Psoas muscle (tissue), 8 donors: ENCODE data around the gene PPM1J. TPM values are rescaled to one million over a fixed set of nuclear protein-coding genes. Genes with fewer than 3 reads are reported as not detected.
"Not testable (repeated sequence)": the region's sequence is repeated elsewhere in the genome, so short reads cannot be mapped to it uniquely, and the experiment has no call there.

Source experiments
- ATAC-seq, 4 donors: fragments of 200-7000 bp; cut with Tn5 transposase; one replicate each; pipeline ENCODE4 v1.9.1; 2020; ENCODE audit warnings: moderate library complexity in 3 of 4, mild to moderate bottlenecking in 2 of 4
- DNase-seq, 2 donors: peaks; one replicate each; pipeline ENCODE4 v3.0.0-alpha.2; 2020
- H3K27ac ChIP-seq: fragments of 200-600 bp; one replicate; pipeline ENCODE4 v1.8.0; 2022
- H3K27me3 ChIP-seq, 3 donors: fragments of 200-600 bp in 1 of 3; one replicate each; pipeline versions ENCODE4 v1.6.1 to v1.8.0; 2013 to 2022; ENCODE audit warnings: low read length in 2 of 3, mild to moderate bottlenecking in 2 of 3, moderate library complexity in 1 of 3; ENCODE audit not compliant: insufficient read depth in 3 of 3
- H3K36me3 ChIP-seq, 2 donors: fragments of 200-600 bp in 1 of 2; one replicate each; pipeline versions ENCODE4 v1.6.1 to v1.8.0; 2013 to 2022; ENCODE audit warnings: low read depth in 1 of 2, mild to moderate bottlenecking in 1 of 2, moderate library complexity in 1 of 2; ENCODE audit not compliant: insufficient read depth in 1 of 2
- H3K4me1 ChIP-seq: fragments of 200-600 bp; one replicate; pipeline ENCODE4 v1.8.0; 2022
- H3K4me3 ChIP-seq: fragments of 200-600 bp; one replicate; pipeline ENCODE4 v1.8.0; 2022; ENCODE audit warnings: mild to moderate bottlenecking
- H3K9me3 ChIP-seq: fragments of 200-600 bp; one replicate; pipeline ENCODE4 v1.8.0; 2022
- WGBS, 3 donors: extraction: QIAGEN DNeasy Blood & Tissue Kit; methylation state at CpG; one replicate each; pipeline versions ENCODE4 v1.1.6 to v1.1.7; 2013; 5-methylcytosine and 5-hydroxymethylcytosine counted together
- intact Hi-C, 2 donors: fragments of 100-400 bp; cut with DNase I; formaldehyde crosslinking; loops; one replicate each; pipeline versions ENCODE4 v1.11.0 to v1.14.2; 2022
- polyA plus RNA-seq, 3 donors: library from polyadenylated mRNA; stranded (reverse); fragments of 200-250 nt; gene quantifications; one replicate each; pipeline ENCODE4 v1.2.3, GENCODE V29; 2013
- total RNA-seq, 4 donors: library from RNA; stranded (reverse); fragmentation: NEBNext Ultra II Directional in 2 of 4; extraction: Animal tissue kit (Norgen Biotek cat#: 25700) in 2 of 4; gene quantifications; one replicate each; pipeline versions ENCODE4 v1.2.1 to v1.2.4, GENCODE V29; 2021 to 2023
- TF ChIP-seq, protein P1 (sequence below): fragments of 200-600 bp; IDR thresholded peaks from one replicate; pipeline ENCODE4 v1.8.0; 2022; ENCODE audit warnings: antibody characterized with exemption
- donor health status: healthy with polysubstance abuse.
- donor health status: DM: no; HTN: no; CAD: no; lungs with moderate emphysema.
- donor health status: Bipolar disorder and iron deficiency.
- donor health status: healthy.
- donor health status: DM: yes; HTN: yes; CAD: no.
- donor health status: DM: no; HTN: no; CAD: no.
- donor health status: DM: no; HTN: no; CAD: no.
- donor health status: DM: yes; HTN: yes; CAD: no.

PPM1J gene
- total and polyA plus RNA-seq, 7 donors: 4.1 to 8.8 (median 6.0) TPM

GRCh38 chr1:112722601-112723510, 7.7 kb upstream of the PPM1J start:
- H3K27ac ChIP-seq: no peak overlapping the region
- H3K4me1 ChIP-seq: no peaks in the 10 kb centered on the region
- H3K36me3 ChIP-seq: no peaks in the 10 kb centered on the region
- peak overlapping the region; percentile 35 for H3K4me3 ChIP-seq
- TF ChIP-seq, protein P1, sequence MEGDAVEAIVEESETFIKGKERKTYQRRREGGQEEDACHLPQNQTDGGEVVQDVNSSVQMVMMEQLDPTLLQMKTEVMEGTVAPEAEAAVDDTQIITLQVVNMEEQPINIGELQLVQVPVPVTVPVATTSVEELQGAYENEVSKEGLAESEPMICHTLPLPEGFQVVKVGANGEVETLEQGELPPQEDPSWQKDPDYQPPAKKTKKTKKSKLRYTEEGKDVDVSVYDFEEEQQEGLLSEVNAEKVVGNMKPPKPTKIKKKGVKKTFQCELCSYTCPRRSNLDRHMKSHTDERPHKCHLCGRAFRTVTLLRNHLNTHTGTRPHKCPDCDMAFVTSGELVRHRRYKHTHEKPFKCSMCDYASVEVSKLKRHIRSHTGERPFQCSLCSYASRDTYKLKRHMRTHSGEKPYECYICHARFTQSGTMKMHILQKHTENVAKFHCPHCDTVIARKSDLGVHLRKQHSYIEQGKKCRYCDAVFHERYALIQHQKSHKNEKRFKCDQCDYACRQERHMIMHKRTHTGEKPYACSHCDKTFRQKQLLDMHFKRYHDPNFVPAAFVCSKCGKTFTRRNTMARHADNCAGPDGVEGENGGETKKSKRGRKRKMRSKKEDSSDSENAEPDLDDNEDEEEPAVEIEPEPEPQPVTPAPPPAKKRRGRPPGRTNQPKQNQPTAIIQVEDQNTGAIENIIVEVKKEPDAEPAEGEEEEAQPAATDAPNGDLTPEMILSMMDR: no peak
- no peaks in the 10 kb centered on the region for H3K27me3 ChIP-seq
- WGBS, 3 donors: 18 to 29% (median 25%) methylated on average over 32 to 35 of the region's 35 CpGs
- no peak for DNase-seq
- no peaks in the 10 kb centered on the region for H3K9me3 ChIP-seq
- intact Hi-C loops: no loop called here
- no peak for ATAC-seq

DNA sequence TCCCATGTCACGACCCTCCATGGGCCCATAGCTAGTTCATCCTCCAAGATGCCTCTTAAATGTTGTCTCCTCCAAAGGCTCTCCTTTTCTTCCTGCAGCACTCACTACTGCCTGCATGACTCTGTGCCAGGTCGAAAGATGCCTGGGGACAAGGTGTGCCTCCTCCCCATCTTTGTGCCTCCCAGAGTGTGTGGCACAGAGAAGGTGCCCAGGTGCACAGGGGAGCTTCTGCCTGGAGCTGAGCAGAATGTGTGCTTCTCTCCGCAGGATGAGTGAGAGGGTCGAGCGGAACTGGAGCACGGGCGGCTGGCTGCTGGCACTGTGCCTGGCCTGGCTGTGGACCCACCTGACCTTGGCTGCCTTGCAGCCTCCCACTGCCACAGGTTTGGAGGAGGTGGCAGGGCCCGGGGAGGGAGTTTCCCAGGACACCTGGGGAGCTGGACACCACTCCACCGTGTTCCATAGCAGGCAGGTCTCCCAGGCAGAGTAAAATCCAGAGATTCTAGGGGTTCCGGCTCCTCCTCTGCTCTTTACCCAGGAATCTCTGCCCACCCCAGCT, 6.9 kb upstream of the PPM1J start:
- Histone ChIP-seq H3K36me3 (no peaks in the 10 kb centered on the region), H3K27me3 (no peaks in the 10 kb centered on the region), H3K4me3 (no peak overlapping the region), H3K27ac (no peak overlapping the region), H3K9me3 (no peaks in the 10 kb centered on the region), H3K4me1 (no peaks in the 10 kb centered on the region)
- WGBS, 3 donors: 55 to 56% (median 56%) methylated on average over 10 of the region's 10 CpGs
- TF ChIP-seq, protein P1: no peak
- ATAC-seq (no peak), DNase-seq (no peak)
- intact Hi-C loops: no loop called here

- intact Hi-C loops: not testable (repeated sequence)
These were observed 6.2 kb upstream of the PPM1J start for GRCh38 chr1:112721294-112721693.

DNA sequence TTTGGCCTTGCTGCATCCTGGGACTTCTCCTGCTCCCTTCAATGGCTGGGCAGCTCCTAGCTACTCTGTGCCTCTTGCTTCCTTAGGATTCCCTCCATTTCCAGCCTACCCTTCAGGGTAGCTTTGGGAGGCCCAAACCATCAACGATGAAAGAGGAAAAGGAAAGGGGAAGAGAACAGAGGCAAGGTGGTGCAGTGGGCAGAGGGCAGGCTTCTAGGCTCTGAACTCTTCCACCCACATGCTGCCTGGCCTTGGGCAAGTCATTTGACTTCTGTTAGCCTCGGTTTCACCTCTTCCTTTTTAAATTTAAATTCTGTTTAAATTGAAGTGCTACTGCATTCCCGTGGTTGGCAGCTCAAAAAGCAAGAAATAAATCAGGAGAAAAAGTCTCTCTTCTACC, 5.7 kb upstream of the PPM1J start:
- TF ChIP-seq, protein P1: no peak
- ATAC-seq (no peak), DNase-seq (no peak)
- WGBS, 3 donors: 65 to 83% (median 65%) methylated on average over 3 of the region's 3 CpGs
- no peak overlapping the region for H3K27ac ChIP-seq
- intact Hi-C loops: no loop called here
- no peaks in the 10 kb centered on the region for H3K27me3 ChIP-seq
- H3K4me3 ChIP-seq: no peak overlapping the region
- no peaks in the 10 kb centered on the region for H3K9me3 ChIP-seq
- H3K36me3 ChIP-seq: no peaks in the 10 kb centered on the region
- peaks cover 3% of the 10 kb centered on the region for H3K4me1 ChIP-seq

More at GRCh38 chr1:112721294-112721693, 6.2 kb upstream of the PPM1J start:
- H3K36me3 ChIP-seq, H3K4me1 ChIP-seq, H3K4me3 ChIP-seq, H3K9me3 ChIP-seq, H3K27ac ChIP-seq, ATAC-seq, H3K27me3 ChIP-seq, DNase-seq: not testable (repeated sequence)
- 95 to 100% (median 98%) methylated on average over 2 of the region's 2 CpGs for WGBS, 3 donors

DNA sequence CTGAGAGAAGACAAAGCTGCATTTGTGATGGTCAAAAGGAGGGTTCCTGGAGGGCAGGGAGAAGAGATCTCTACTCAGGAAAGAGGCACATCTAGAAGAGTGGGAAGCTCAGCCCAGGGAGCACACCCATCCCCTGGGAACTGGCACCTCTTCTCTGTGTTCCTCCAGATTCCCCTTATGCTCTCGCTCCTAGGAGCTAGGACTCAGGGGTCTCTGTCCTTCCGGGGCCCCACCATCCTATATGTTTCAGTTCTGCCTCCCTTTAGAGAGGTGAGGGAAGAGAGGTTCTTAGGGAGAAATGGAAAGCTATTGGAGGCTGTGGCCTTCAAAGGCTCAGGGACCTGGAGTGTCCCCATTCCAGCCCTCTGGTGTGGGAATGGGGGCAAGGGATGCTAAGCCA, 4.6 kb upstream of the PPM1J start:
- Histone ChIP-seq H3K27me3 (no peaks in the 10 kb centered on the region), H3K4me1 (peaks cover 5% of the 10 kb centered on the region), H3K36me3 (no peaks in the 10 kb centered on the region), H3K9me3 (no peaks in the 10 kb centered on the region), H3K27ac (no peak overlapping the region), H3K4me3 (no peak overlapping the region)
- no peak for DNase-seq
- TF ChIP-seq, protein P1: no peak
- intact Hi-C loops: loop anchor here (5.0 to 10.0 kb wide), 3 partner anchors 235 to 958 kb away; partner anchors contain the start of gene SLC16A1 (in 1 of the 2)
- WGBS, 3 donors: 97 to 100% (median 99%) methylated on average over 2 of the region's 2 CpGs
- no peak for ATAC-seq
